Measurements from ENCODE around the gene CCDC71.

The CCDC71 gene

DNA sequence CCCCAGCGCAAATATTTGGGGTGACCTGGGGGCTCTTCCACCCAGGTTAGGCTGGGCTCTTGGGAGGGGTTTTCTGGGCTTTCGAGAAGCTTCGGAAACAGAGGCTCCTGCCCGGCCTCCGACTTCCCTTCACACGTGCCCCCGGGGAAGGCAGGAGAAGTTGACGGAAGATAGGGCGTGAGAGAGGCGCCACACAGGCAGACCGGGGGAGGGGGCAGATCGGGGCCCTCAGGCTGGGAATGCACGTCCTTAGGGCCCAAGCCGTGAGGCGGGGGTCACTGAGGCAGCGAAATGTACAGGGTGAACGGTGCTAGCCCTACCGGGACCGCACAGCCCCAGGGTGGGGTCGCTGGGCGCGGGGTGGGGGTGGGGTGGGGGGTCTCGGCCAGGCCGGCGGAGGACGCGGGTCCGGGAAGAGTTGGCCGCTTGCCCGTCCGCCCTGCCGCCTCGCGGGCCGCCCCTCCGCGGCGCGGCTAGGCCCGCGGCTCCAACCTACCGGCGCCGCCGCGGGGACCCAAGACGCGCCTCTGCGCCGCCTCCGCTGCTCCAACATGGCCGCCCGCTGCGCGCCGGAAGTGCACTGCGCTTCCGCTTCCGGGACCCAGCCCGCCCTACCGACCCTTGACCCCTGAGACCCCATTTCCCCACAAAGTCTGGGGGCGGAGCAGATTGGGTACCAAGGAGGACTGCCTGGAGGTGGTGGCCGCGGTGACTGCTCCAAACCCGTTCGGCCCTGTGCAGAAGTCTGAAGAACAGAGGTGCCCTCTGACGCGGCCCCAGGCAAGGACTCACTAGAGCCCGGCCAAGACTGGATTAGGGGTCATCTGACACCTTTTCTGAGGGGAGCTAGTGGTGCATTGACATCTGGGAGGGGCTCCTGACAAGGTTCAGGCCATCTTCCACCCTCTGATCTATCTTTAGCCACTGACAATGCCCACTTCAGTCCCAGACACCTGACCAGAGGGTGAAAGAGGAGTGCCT, at the start of gene CCDC71:
TSS of gene CCDC71 (minus strand) at position 561 of the 981 bp plus-strand sequence. CDS start 2,123 bp downstream, outside the sequence.
- Histone ChIP-seq H3K4me3 (ENCODE audit: low read depth, low read length) (peak within 1 kb of the TSS; percentile 67), H3K79me2 (peaks cover 4% of the 10 kb centered on the region), H3K27ac (peak within 1 kb of the TSS; percentile 83), H3K36me3 (ENCODE audit: control insufficient read depth, insufficient read depth, low read length) (no peaks in the 10 kb centered on the region), H3K4me1 (peaks cover 10% of the 10 kb centered on the region), H3K27me3 (ENCODE audit: control insufficient read depth, insufficient read depth, low read length) (no peaks in the 10 kb centered on the region), H2AFZ (peak within 1 kb of the TSS; percentile 99), H3K9ac (no peak within 1 kb of the TSS), H3K9me3 (ENCODE audit: control insufficient read depth, low read length) (no peaks in the 10 kb centered on the region), H3K4me2 (ENCODE audit: low read length) (peak within 1 kb of the TSS; percentile 89)
- TF ChIP-seq, protein P1, sequence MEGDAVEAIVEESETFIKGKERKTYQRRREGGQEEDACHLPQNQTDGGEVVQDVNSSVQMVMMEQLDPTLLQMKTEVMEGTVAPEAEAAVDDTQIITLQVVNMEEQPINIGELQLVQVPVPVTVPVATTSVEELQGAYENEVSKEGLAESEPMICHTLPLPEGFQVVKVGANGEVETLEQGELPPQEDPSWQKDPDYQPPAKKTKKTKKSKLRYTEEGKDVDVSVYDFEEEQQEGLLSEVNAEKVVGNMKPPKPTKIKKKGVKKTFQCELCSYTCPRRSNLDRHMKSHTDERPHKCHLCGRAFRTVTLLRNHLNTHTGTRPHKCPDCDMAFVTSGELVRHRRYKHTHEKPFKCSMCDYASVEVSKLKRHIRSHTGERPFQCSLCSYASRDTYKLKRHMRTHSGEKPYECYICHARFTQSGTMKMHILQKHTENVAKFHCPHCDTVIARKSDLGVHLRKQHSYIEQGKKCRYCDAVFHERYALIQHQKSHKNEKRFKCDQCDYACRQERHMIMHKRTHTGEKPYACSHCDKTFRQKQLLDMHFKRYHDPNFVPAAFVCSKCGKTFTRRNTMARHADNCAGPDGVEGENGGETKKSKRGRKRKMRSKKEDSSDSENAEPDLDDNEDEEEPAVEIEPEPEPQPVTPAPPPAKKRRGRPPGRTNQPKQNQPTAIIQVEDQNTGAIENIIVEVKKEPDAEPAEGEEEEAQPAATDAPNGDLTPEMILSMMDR (IDR thresholded peaks at IDR 0.05), result no peak

DNA sequence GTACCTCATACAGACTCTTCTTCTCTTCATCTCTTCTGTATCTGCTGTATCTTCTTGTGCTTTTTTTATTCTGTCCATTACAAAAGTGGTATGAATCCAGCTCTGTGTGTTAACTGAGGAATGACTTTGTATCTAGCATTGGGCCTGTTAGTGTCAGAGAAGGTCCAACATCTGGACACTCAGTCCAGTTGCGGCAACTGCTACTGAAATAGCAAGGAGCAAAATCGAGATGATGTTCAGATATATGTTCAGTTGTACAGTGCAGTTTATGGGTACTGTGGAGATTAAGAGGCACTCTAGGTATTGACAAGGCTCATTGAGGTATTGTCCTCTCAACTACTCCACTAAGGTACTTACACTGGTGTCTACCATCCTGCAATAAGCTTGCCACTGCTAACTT, 47.9 kb upstream of the CCDC71 start:
- Histone ChIP-seq H3K4me2 (ENCODE audit: low read length) (no peak overlapping the region), H3K27ac (no peak overlapping the region), H2AFZ (no peak overlapping the region), H3K9me3 (ENCODE audit: control insufficient read depth, low read length) (no peaks in the 10 kb centered on the region), H3K79me2 (no peaks in the 10 kb centered on the region), H3K36me3 (ENCODE audit: control insufficient read depth, insufficient read depth, low read length) (no peaks in the 10 kb centered on the region), H3K4me3 (ENCODE audit: low read depth, low read length) (no peak overlapping the region), H3K9ac (no peak overlapping the region), H3K4me1 (no peaks in the 10 kb centered on the region), H3K27me3 (ENCODE audit: control insufficient read depth, insufficient read depth, low read length) (no peaks in the 10 kb centered on the region)
- TF ChIP-seq, protein P1 (IDR thresholded peaks at IDR 0.05), result no peak

GRCh38 chr3:49213541-49213943, 47.4 kb upstream of the CCDC71 start:
- Histone ChIP-seq H3K4me2 (ENCODE audit: low read length) (no peak overlapping the region), H2AFZ (no peak overlapping the region), H3K79me2 (no peaks in the 10 kb centered on the region), H3K27me3 (ENCODE audit: control insufficient read depth, insufficient read depth, low read length) (no peaks in the 10 kb centered on the region), H3K9me3 (ENCODE audit: control insufficient read depth, low read length) (no peaks in the 10 kb centered on the region), H3K4me3 (ENCODE audit: low read depth, low read length) (no peak overlapping the region), H3K36me3 (ENCODE audit: control insufficient read depth, insufficient read depth, low read length) (no peaks in the 10 kb centered on the region), H3K4me1 (no peaks in the 10 kb centered on the region), H3K9ac (no peak overlapping the region), H3K27ac (no peak overlapping the region)
- TF ChIP-seq, protein P1 (IDR thresholded peaks at IDR 0.05), result no peak

DNA sequence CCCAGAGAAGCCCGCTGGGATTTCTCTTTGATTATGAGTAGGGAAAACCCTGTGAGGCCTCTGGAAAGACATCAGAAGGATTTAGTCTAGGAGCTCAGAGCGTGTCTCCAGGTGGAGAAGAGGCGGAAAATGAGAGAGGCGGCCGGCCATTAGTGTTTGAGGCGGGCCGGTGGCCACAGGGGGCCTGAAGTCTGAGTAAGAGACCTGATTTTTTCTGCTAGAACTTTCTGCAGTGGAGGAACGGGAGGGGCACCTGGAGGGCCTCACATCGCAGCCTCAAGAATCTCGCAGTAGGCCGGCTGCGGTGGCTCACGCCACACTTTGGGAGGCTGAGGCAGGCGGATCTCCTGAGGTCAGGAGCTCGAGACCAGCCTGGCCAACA, 33.8 kb upstream of the CCDC71 start:
- Histone ChIP-seq H3K79me2 (no peaks in the 10 kb centered on the region), H3K9ac (no peak overlapping the region), H2AFZ (no peak overlapping the region), H3K9me3 (ENCODE audit: control insufficient read depth, low read length) (no peaks in the 10 kb centered on the region), H3K4me2 (ENCODE audit: low read length) (no peak overlapping the region), H3K4me3 (ENCODE audit: low read depth, low read length) (peak overlapping the region; percentile 41), H3K36me3 (ENCODE audit: control insufficient read depth, insufficient read depth, low read length) (no peaks in the 10 kb centered on the region), H3K27me3 (ENCODE audit: control insufficient read depth, insufficient read depth, low read length) (no peaks in the 10 kb centered on the region), H3K27ac (no peak overlapping the region), H3K4me1 (no peaks in the 10 kb centered on the region)
- TF ChIP-seq, protein P1 (IDR thresholded peaks at IDR 0.05), result no peak

All from parathyroid adenoma (tissue), 2 donors.